WTC11 (cell line): ENCODE measurements around the gene ODAD3. TPM values are rescaled to one million over a fixed set of nuclear protein-coding genes. Genes with fewer than 3 reads are reported as not detected.

Experiments used
- ATAC-seq: fragments of 200-7000 bp; cut with Tn5 transposase; 2 replicates; pipeline ENCODE4 v1.10.0; 2021; ENCODE audit warnings: mild to moderate bottlenecking, moderate library complexity
- CTCF ChIA-PET: fragments of 300-600 bp; sonication (Branson Sonifier 250); formaldehyde crosslinking; loops from one replicate; lab custom pipeline; 2021; ENCODE audit warnings: antibody characterized with exemption; lab: Charles Lee
- POLR2A ChIA-PET: fragments of 350-600 bp; sonication (Branson Sonifier 250); formaldehyde crosslinking; loops from one replicate; lab custom pipeline; 2021; ENCODE audit warnings: antibody characterized with exemption; lab: Charles Lee
- DNase-seq: peaks from one replicate; pipeline ENCODE4 v3.0.0; 2021; ENCODE audit warnings: low spot score
- H3K27ac Mint-ChIP-seq: 2 replicates; pipeline ENCODE4 v1.8.0; 2021; ENCODE audit warnings: mixed read lengths
- H3K27me3 Mint-ChIP-seq: 2 replicates; pipeline ENCODE4 v1.8.0; 2021; ENCODE audit warnings: low read depth, mild to moderate bottlenecking, moderate library complexity, mixed read lengths
- H3K36me3 Mint-ChIP-seq: 2 replicates; pipeline ENCODE4 v1.8.0; 2021; ENCODE audit warnings: mixed read lengths
- H3K4me1 Mint-ChIP-seq: 2 replicates; pipeline ENCODE4 v1.8.0; 2022; ENCODE audit warnings: mixed read lengths
- H3K4me3 Mint-ChIP-seq: 2 replicates; pipeline ENCODE4 v1.8.0; 2021; ENCODE audit warnings: mild to moderate bottlenecking, moderate library complexity, mixed read lengths
- H3K9me3 Mint-ChIP-seq: 2 replicates; pipeline ENCODE4 v1.8.0; 2021; ENCODE audit warnings: mixed read lengths
- ATF1 ChIP-seq: sonication (generic); formaldehyde crosslinking; IDR thresholded peaks from 2 replicates; pipeline ENCODE4 v1.8.1; 2023; ENCODE audit warnings: mild to moderate bottlenecking, moderate library complexity, missing genetic modification reagents
- ATF6 ChIP-seq: sonication (generic); formaldehyde crosslinking; IDR thresholded peaks from 2 replicates; pipeline ENCODE4 v1.8.1; 2023; ENCODE audit warnings: mild to moderate bottlenecking, missing genetic modification reagents
- ESRRA ChIP-seq: sonication (generic); formaldehyde crosslinking; IDR thresholded peaks from 2 replicates; pipeline ENCODE4 v1.8.1; 2022; ENCODE audit warnings: mild to moderate bottlenecking, missing genetic modification reagents, borderline replicate concordance
- JAZF1 ChIP-seq: fragments of 250-450 bp; sonication (Bioruptor Pico); IDR thresholded peaks from 2 replicates; pipeline ENCODE4 v1.9.0; 2021; ENCODE audit warnings: moderate library complexity, mild to moderate bottlenecking, inconsistent platforms
- SP1 ChIP-seq: sonication (generic); formaldehyde crosslinking; conservative IDR thresholded peaks from 2 replicates; pipeline ENCODE4 v1.8.1; 2022; ENCODE audit warnings: missing genetic modification reagents
- ZNF232 ChIP-seq: sonication (generic); formaldehyde crosslinking; IDR thresholded peaks from 2 replicates; pipeline ENCODE4 v1.8.0; 2022; ENCODE audit warnings: mild to moderate bottlenecking, missing genetic modification reagents
- ZNF263 ChIP-seq: sonication (generic); formaldehyde crosslinking; IDR thresholded peaks from 2 replicates; pipeline ENCODE4 v1.8.1; 2022; ENCODE audit warnings: low read depth, mild to moderate bottlenecking, moderate library complexity, missing genetic modification reagents
- ZNF281 ChIP-seq: sonication (generic); formaldehyde crosslinking; IDR thresholded peaks from 2 replicates; pipeline ENCODE4 v1.8.0; 2023; ENCODE audit warnings: mild to moderate bottlenecking, missing genetic modification reagents
- total RNA-seq: library from RNA; stranded (reverse); gene quantifications from 3 replicates; pipeline ENCODE4 v1.2.3, GENCODE V29; 2021
- TF ChIP-seq, protein P1 (sequence below): sonication (generic); formaldehyde crosslinking; IDR thresholded peaks from 2 replicates; pipeline ENCODE4 v1.8.0; 2022; ENCODE audit warnings: mild to moderate bottlenecking, missing genetic modification reagents
- TF ChIP-seq, protein P2 (sequence below): fragments of 250-450 bp; sonication (Bioruptor Pico); IDR thresholded peaks from 2 replicates; pipeline ENCODE4 v1.9.0; 2021; ENCODE audit warnings: mild to moderate bottlenecking
- TF ChIP-seq, protein P3 (sequence below): sonication (generic); formaldehyde crosslinking; IDR thresholded peaks from 2 replicates; pipeline ENCODE4 v1.8.0; 2023; ENCODE audit warnings: missing genetic modification reagents
- TF ChIP-seq, protein P4 (sequence below): sonication (generic); formaldehyde crosslinking; IDR thresholded peaks from 2 replicates; pipeline ENCODE4 v1.8.1; 2023; ENCODE audit warnings: mild to moderate bottlenecking, missing genetic modification reagents, moderate library complexity
- TF ChIP-seq, protein P5 (sequence below): sonication (generic); formaldehyde crosslinking; IDR thresholded peaks from 2 replicates; pipeline ENCODE4 v1.8.1; 2023; ENCODE audit warnings: mild to moderate bottlenecking, missing genetic modification reagents, moderate library complexity
- TF ChIP-seq, protein P6 (sequence below): sonication (generic); formaldehyde crosslinking; IDR thresholded peaks from 2 replicates; pipeline ENCODE4 v1.8.1; 2022; ENCODE audit warnings: missing genetic modification reagents, borderline replicate concordance

The ODAD3 gene
- total RNA-seq, 1 experiment from 2014 or later = 4.1 TPM

DNA sequence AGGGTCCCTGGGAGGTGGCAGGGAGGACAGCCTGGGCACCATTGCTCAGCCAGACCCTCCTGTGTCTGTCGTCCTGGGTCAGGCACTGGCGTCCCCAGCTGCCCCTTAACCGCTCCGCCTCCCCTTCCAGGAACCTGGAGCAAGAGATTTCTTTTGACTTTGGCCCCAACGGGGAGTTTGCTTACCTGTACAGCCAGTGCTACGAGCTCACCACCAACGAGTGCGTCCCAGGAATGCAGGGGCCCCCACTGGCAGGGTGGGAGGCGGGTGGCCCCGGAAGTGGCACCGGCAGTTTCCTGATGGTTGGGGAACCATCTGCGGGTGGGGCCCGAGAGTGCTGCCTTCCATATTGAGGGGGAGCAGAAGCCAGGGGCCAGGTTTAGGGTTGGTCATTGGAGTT is 13.5 kb upstream of the ODAD3 start:
- ChIA-PET POLR2A (no interaction called here), CTCF (interaction anchor here (1.7 to 4.7 kb wide), 4 partner anchors 13 to 154 kb away, joined by 4 to 18 read pairs (median 6); partner anchors contain the start of genes ODAD3, PRKCSH and SWSAP1)
- no peak for ATAC-seq
- H3K4me1 Mint-ChIP-seq = peaks cover 21% of the 10 kb centered on the region
- TF ChIP-seq ZNF232 (no peak), ATF1 (CRISPR knock-in tag) (no peak), ZNF263 (CRISPR knock-in tag) (no peak), JAZF1 (CRISPR knock-in tag) (no peak), ESRRA (CRISPR knock-in tag) (no peak), SP1 (CRISPR knock-in tag) (no peak), ATF6 (CRISPR knock-in tag) (no peak), ZNF281 (CRISPR knock-in tag) (no peak)
- TF ChIP-seq, protein P1, sequence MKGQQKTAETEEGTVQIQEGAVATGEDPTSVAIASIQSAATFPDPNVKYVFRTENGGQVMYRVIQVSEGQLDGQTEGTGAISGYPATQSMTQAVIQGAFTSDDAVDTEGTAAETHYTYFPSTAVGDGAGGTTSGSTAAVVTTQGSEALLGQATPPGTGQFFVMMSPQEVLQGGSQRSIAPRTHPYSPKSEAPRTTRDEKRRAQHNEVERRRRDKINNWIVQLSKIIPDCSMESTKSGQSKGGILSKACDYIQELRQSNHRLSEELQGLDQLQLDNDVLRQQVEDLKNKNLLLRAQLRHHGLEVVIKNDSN = no peak
- TF ChIP-seq, protein P2, sequence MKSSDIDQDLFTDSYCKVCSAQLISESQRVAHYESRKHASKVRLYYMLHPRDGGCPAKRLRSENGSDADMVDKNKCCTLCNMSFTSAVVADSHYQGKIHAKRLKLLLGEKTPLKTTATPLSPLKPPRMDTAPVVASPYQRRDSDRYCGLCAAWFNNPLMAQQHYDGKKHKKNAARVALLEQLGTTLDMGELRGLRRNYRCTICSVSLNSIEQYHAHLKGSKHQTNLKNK (CRISPR knock-in tag) = no peak
- TF ChIP-seq, protein P3, sequence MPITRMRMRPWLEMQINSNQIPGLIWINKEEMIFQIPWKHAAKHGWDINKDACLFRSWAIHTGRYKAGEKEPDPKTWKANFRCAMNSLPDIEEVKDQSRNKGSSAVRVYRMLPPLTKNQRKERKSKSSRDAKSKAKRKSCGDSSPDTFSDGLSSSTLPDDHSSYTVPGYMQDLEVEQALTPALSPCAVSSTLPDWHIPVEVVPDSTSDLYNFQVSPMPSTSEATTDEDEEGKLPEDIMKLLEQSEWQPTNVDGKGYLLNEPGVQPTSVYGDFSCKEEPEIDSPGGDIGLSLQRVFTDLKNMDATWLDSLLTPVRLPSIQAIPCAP (CRISPR knock-in tag) = no peak
- TF ChIP-seq, protein P4, sequence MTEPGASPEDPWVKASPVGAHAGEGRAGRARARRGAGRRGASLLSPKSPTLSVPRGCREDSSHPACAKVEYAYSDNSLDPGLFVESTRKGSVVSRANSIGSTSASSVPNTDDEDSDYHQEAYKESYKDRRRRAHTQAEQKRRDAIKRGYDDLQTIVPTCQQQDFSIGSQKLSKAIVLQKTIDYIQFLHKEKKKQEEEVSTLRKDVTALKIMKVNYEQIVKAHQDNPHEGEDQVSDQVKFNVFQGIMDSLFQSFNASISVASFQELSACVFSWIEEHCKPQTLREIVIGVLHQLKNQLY (CRISPR knock-in tag) = no peak
- TF ChIP-seq, protein P5, sequence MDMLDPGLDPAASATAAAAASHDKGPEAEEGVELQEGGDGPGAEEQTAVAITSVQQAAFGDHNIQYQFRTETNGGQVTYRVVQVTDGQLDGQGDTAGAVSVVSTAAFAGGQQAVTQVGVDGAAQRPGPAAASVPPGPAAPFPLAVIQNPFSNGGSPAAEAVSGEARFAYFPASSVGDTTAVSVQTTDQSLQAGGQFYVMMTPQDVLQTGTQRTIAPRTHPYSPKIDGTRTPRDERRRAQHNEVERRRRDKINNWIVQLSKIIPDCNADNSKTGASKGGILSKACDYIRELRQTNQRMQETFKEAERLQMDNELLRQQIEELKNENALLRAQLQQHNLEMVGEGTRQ (CRISPR knock-in tag) = no peak
- TF ChIP-seq, protein P6, sequence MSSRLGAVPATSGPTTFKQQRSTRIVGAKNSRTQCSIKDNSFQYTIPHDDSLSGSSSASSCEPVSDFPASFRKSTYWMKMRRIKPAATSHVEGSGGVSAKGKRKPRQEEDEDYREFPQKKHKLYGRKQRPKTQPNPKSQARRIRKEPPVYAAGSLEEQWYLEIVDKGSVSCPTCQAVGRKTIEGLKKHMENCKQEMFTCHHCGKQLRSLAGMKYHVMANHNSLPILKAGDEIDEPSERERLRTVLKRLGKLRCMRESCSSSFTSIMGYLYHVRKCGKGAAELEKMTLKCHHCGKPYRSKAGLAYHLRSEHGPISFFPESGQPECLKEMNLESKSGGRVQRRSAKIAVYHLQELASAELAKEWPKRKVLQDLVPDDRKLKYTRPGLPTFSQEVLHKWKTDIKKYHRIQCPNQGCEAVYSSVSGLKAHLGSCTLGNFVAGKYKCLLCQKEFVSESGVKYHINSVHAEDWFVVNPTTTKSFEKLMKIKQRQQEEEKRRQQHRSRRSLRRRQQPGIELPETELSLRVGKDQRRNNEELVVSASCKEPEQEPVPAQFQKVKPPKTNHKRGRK (CRISPR knock-in tag) = no peak
- no peaks in the 10 kb centered on the region for H3K9me3 Mint-ChIP-seq
- peaks cover 6% of the 10 kb centered on the region for H3K36me3 Mint-ChIP-seq
- H3K4me3 Mint-ChIP-seq = no peak overlapping the region
- no peak overlapping the region for H3K27ac Mint-ChIP-seq
- no peak for DNase-seq
- H3K27me3 Mint-ChIP-seq = no peaks in the 10 kb centered on the region; the same call in 1 of the 2 replicates
